CD4-positive, alpha-beta memory T cell (primary cell): ENCODE results near the gene EXOC3. TPM values are rescaled to one million over a fixed set of nuclear protein-coding genes. Genes with fewer than 3 reads are reported as not detected.
"Not testable (repeated sequence)": the region's sequence is repeated elsewhere in the genome, so short reads cannot be mapped to it uniquely, and the experiment has no call there.

ENCODE experiments used
- CTCF ChIA-PET: fragments of 350-600 bp; sonication (Branson Sonifier 250); formaldehyde crosslinking; loops from one replicate; lab custom pipeline; 2021; ENCODE audit warnings: inconsistent platforms; ENCODE audit not compliant: partially characterized antibody; lab: Charles Lee
- POLR2A ChIA-PET: fragments of 350-600 bp; sonication (Branson Sonifier 250); formaldehyde crosslinking; loops from one replicate; lab custom pipeline; 2021; ENCODE audit not compliant: partially characterized antibody; lab: Charles Lee
- DNase-seq, 5 donors: peaks; one replicate each; pipeline versions ENCODE4 v3.0.0 to v3.0.0-alpha.2; 2020 to 2022; ENCODE audit warnings: mixed read lengths in 1 of 5
- H3K27ac ChIP-seq: one replicate; pipeline ENCODE4 v1.7.0; 2013; ENCODE audit warnings: low read depth, low read length
- H3K27me3 ChIP-seq: 2 replicates; pipeline ENCODE4 v1.7.0; 2013; ENCODE audit warnings: mild to moderate bottlenecking, low read length, moderate library complexity; ENCODE audit not compliant: insufficient read depth
- H3K36me3 ChIP-seq: 2 replicates; pipeline ENCODE4 v1.7.0; 2013; ENCODE audit warnings: mild to moderate bottlenecking, low read length, moderate library complexity; ENCODE audit not compliant: insufficient read depth
- H3K4me1 ChIP-seq: 2 replicates; pipeline ENCODE4 v1.7.0; 2013; ENCODE audit warnings: mild to moderate bottlenecking, low read length, moderate library complexity; ENCODE audit not compliant: insufficient read depth
- H3K4me3 ChIP-seq, 2 donors: one replicate each; pipeline ENCODE4 v1.7.0; 2013; ENCODE audit warnings: low read length in 2 of 2, mild to moderate bottlenecking in 1 of 2
- H3K9me3 ChIP-seq, 2 donors: one replicate each; pipeline ENCODE4 v1.7.0; 2013; ENCODE audit warnings: low read length in 2 of 2, control low read depth in 1 of 2; ENCODE audit not compliant: control insufficient read depth in 1 of 2
- H3K27ac Mint-ChIP-seq, 7 donors: one replicate each; pipeline ENCODE4 v1.8.0; 2020 to 2021; ENCODE audit warnings: mixed read lengths in 7 of 7, mild to moderate bottlenecking in 6 of 7, inconsistent platforms in 3 of 7, moderate library complexity in 3 of 7
- H3K27me3 Mint-ChIP-seq, 2 donors: one replicate each; pipeline ENCODE4 v1.8.0; 2020 to 2021; ENCODE audit warnings: mixed read lengths in 2 of 2
- H3K36me3 Mint-ChIP-seq, 2 donors: one replicate each; pipeline ENCODE4 v1.8.0; 2020 to 2021; ENCODE audit warnings: mixed read lengths in 2 of 2, inconsistent platforms in 1 of 2, mild to moderate bottlenecking in 1 of 2
- H3K4me1 Mint-ChIP-seq, 4 donors: one replicate each; pipeline ENCODE4 v1.8.0; 2020 to 2021; ENCODE audit warnings: mixed read lengths in 4 of 4, mild to moderate bottlenecking in 1 of 4
- H3K4me3 Mint-ChIP-seq, 8 donors: one replicate each; pipeline ENCODE4 v1.8.0; 2020 to 2021; ENCODE audit warnings: mixed read lengths in 8 of 8, mild to moderate bottlenecking in 7 of 8, moderate library complexity in 6 of 8, inconsistent platforms in 3 of 8
- H3K9me3 Mint-ChIP-seq, 8 donors: one replicate each; pipeline ENCODE4 v1.8.0; 2020 to 2021; ENCODE audit warnings: mixed read lengths in 8 of 8, mild to moderate bottlenecking in 5 of 8, inconsistent platforms in 3 of 8, moderate library complexity in 1 of 8
- intact Hi-C: fragments of 100-400 bp; cut with micrococcal nuclease; formaldehyde crosslinking; loops from one replicate; pipeline ENCODE4 v1.15.1; 2023
- polyA plus RNA-seq, 2 donors: library from polyadenylated mRNA; unstranded; fragments of 300-500 nt; fragmentation: Illumina TruSeq; gene quantifications; one replicate each; pipeline ENCODE4 v1.2.3, GENCODE V29; 2021
- total RNA-seq, 2 experiments: library from RNA; stranded (reverse); gene quantifications; one replicate each; pipeline ENCODE4 v1.2.3, GENCODE V29; 2021

The EXOC3 gene
- total and polyA plus RNA-seq, 4 experiments from 2014 or later, result 32.0 to 96.1 (median 62.9) TPM

DNA sequence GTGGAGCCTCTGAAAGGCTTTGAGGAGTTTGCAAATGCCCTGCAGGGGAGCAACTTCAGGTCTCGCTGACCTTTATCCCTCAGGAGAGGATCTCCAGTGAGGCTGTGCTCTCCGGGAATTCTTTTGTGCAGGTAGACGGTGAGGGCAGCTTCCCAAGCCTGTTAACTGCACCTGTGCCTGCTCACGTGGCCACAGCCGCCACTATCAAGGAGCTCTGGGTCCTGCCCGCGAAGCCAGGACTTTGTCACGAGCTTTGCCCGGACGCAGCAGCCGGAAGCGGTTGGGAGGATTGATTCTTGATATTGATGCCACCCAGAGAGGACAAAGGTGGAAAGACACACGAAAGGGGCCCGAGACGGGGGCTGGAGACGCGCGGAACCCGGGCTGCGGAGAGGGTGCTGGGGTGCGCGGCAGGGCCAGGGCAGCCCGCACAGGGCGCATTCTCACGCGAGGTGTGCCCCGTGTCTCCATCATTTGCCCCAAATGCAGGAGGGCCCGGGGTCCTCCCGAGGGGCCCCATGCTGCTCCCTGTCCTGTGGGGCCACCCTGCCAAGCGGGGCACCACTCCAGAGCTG lies 63.1 kb downstream of the EXOC3 start:
- H3K27me3 Mint-ChIP-seq, result peaks cover 2% of the 10 kb centered on the region in 2 donors
- intact Hi-C loops, result no loop called here
- CTCF ChIA-PET, result no interaction called here
- Histone ChIP-seq H3K4me1 (no peaks in the 10 kb centered on the region), H3K27ac (no peak overlapping the region), H3K27me3 (no peaks in the 10 kb centered on the region), H3K36me3 (no peaks in the 10 kb centered on the region), H3K9me3 (no peaks in the 10 kb centered on the region), H3K4me3 (no peak overlapping the region)
- H3K27ac Mint-ChIP-seq, result no peak overlapping the region
- H3K4me3 Mint-ChIP-seq, result no peak overlapping the region
- no peaks in the 10 kb centered on the region for H3K36me3 Mint-ChIP-seq
- H3K9me3 Mint-ChIP-seq, result no peaks in the 10 kb centered on the region
- H3K4me1 Mint-ChIP-seq, result peaks cover 0 to 5% (median 0%) of the 10 kb centered on the region in 4 donors
- no peak for DNase-seq
- POLR2A ChIA-PET, result no interaction called here

- H3K4me1 Mint-ChIP-seq, H3K4me1 ChIP-seq, DNase-seq, H3K27me3 ChIP-seq, H3K4me3 ChIP-seq, H3K9me3 Mint-ChIP-seq, H3K9me3 ChIP-seq, H3K4me3 Mint-ChIP-seq, H3K36me3 ChIP-seq, CTCF ChIA-PET, H3K27ac ChIP-seq, H3K27ac Mint-ChIP-seq, H3K36me3 Mint-ChIP-seq, intact Hi-C loops, POLR2A ChIA-PET, H3K27me3 Mint-ChIP-seq: not testable (repeated sequence)
Observed at GRCh38 chr5:507986-508575, 65.1 kb downstream of the EXOC3 start.

- H3K27me3 ChIP-seq, result no peaks in the 10 kb centered on the region
- intact Hi-C loops, result no loop called here
- no peaks in the 10 kb centered on the region for H3K36me3 ChIP-seq
- H3K27ac ChIP-seq, result no peak overlapping the region
- peak in 1 of 5 donors; percentile 19 for DNase-seq
- H3K4me3 ChIP-seq, result no peak overlapping the region
- no peak overlapping the region for H3K27ac Mint-ChIP-seq
- no peaks in the 10 kb centered on the region for H3K36me3 Mint-ChIP-seq
- H3K4me1 Mint-ChIP-seq, result no peaks in the 10 kb centered on the region
- no peaks in the 10 kb centered on the region for H3K9me3 ChIP-seq
- no peaks in the 10 kb centered on the region for H3K9me3 Mint-ChIP-seq
- ChIA-PET CTCF (interaction anchor here (1.8 kb wide), 1 partner anchor 63 kb away, joined by 5 read pairs; no protein-coding TSS in a partner anchor), POLR2A (no interaction called here)
- peaks cover 0 to 2% of the 10 kb centered on the region in 2 donors for H3K27me3 Mint-ChIP-seq
- H3K4me1 ChIP-seq, result no peaks in the 10 kb centered on the region
- no peak overlapping the region for H3K4me3 Mint-ChIP-seq
Observed at GRCh38 chr5:509611-510185, 66.7 kb downstream of the EXOC3 start.

DNA sequence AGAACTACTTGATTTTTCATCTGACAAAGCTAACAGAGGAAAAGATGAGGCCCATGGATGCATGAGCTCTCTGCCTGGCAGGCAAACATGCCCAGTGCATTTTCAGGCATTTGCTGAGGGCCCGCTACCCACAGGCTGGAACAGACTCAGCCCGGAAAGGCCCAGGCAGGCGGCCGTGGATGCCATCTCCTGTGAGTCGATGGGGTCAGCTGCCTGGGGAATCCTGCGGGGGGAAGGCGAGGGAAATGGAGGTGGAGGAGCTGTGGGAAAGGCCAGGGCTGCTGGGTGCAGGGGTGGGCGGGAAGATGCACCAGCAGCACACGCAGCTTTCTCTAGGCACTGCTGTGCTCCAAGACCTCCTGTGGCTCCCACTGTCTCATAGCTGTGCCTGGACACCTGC lies 67.5 kb downstream of the EXOC3 start:
- Mint-ChIP-seq H3K27me3 (peaks cover 3 to 4% of the 10 kb centered on the region in 2 donors), H3K27ac (no peak overlapping the region), H3K4me3 (no peak overlapping the region), H3K4me1 (no peaks in the 10 kb centered on the region), H3K36me3 (no peaks in the 10 kb centered on the region), H3K9me3 (no peaks in the 10 kb centered on the region)
- no peak overlapping the region for H3K27ac ChIP-seq
- no peaks in the 10 kb centered on the region for H3K27me3 ChIP-seq
- ChIA-PET POLR2A (no interaction called here), CTCF (interaction anchor here (1.8 kb wide), 1 partner anchor 64 kb away, joined by 5 read pairs; no protein-coding TSS in a partner anchor)
- no peaks in the 10 kb centered on the region for H3K4me1 ChIP-seq
- DNase-seq, result no peak
- H3K9me3 ChIP-seq, result no peaks in the 10 kb centered on the region
- no peak overlapping the region for H3K4me3 ChIP-seq
- no peaks in the 10 kb centered on the region for H3K36me3 ChIP-seq
- intact Hi-C loops, result no loop called here

- Mint-ChIP-seq H3K9me3 (no peaks in the 10 kb centered on the region), H3K27ac (no peak overlapping the region), H3K36me3 (no peaks in the 10 kb centered on the region), H3K27me3 (peaks cover 5 to 10% of the 10 kb centered on the region in 2 donors), H3K4me1 (no peaks in the 10 kb centered on the region), H3K4me3 (no peak overlapping the region)
- intact Hi-C loops, result no loop called here
- ChIA-PET POLR2A (no interaction called here), CTCF (interaction anchor here (0.7 to 1.8 kb wide), 2 partner anchors 18 to 65 kb away, joined by 3 to 5 read pairs; no protein-coding TSS in a partner anchor)
- no peak overlapping the region for H3K4me3 ChIP-seq
- H3K27me3 ChIP-seq, result no peaks in the 10 kb centered on the region
- peak in 1 of 5 donors; percentile 11 for DNase-seq
- H3K4me1 ChIP-seq, result no peaks in the 10 kb centered on the region
- no peak overlapping the region for H3K27ac ChIP-seq
- H3K9me3 ChIP-seq, result no peaks in the 10 kb centered on the region
- no peaks in the 10 kb centered on the region for H3K36me3 ChIP-seq
Observed at GRCh38 chr5:511476-511875, 68.5 kb downstream of the EXOC3 start.

- Mint-ChIP-seq H3K27ac (no peak overlapping the region), H3K9me3 (peaks cover 0 to 6% (median 0%) of the 10 kb centered on the region in 8 donors), H3K4me3 (no peak overlapping the region), H3K36me3 (no peaks in the 10 kb centered on the region), H3K27me3 (peaks cover 15 to 21% of the 10 kb centered on the region in 2 donors), H3K4me1 (no peaks in the 10 kb centered on the region)
- CTCF ChIA-PET, result no interaction called here
- Histone ChIP-seq H3K27ac (no peak overlapping the region), H3K27me3 (no peaks in the 10 kb centered on the region), H3K9me3 (no peaks in the 10 kb centered on the region), H3K36me3 (no peaks in the 10 kb centered on the region), H3K4me3 (no peak overlapping the region), H3K4me1 (no peaks in the 10 kb centered on the region)
- DNase-seq, result no peak
- POLR2A ChIA-PET, result no interaction called here
- intact Hi-C loops, result no loop called here
Observed at GRCh38 chr5:513216-514100, 70.5 kb downstream of the EXOC3 start.

- H3K4me3 ChIP-seq, result no peak overlapping the region
- Mint-ChIP-seq H3K4me3 (no peak overlapping the region), H3K9me3 (peaks cover 0 to 6% (median 0%) of the 10 kb centered on the region in 8 donors), H3K27ac (no peak overlapping the region), H3K36me3 (no peaks in the 10 kb centered on the region), H3K4me1 (no peaks in the 10 kb centered on the region), H3K27me3 (peaks cover 15 to 21% of the 10 kb centered on the region in 2 donors)
- DNase-seq, result no peak
- no peaks in the 10 kb centered on the region for H3K36me3 ChIP-seq
- intact Hi-C loops, result no loop called here
- no peaks in the 10 kb centered on the region for H3K9me3 ChIP-seq
- CTCF ChIA-PET, result no interaction called here
- POLR2A ChIA-PET, result no interaction called here
- H3K4me1 ChIP-seq, result no peaks in the 10 kb centered on the region
- H3K27ac ChIP-seq, result no peak overlapping the region
- H3K27me3 ChIP-seq, result no peaks in the 10 kb centered on the region
Observed at GRCh38 chr5:514101-514485, 71.1 kb downstream of the EXOC3 start.
